HepG2 (cell line): ENCODE measurements around the gene PLSCR5. TPM values are rescaled to one million over a fixed set of nuclear protein-coding genes. Genes with fewer than 3 reads are reported as not detected.
A peak's percentile ranks its signal among the peaks of the same experiment; 100 is the strongest.

Source experiments
- ARNT2 ChIP-seq: sonication (generic); formaldehyde crosslinking; IDR thresholded peaks from 2 replicates; pipeline ENCODE4 v1.8.0; 2022; ENCODE audit warnings: mild to moderate bottlenecking, low read depth, missing genetic modification reagents, moderate library complexity
- ELF3 ChIP-seq: IDR thresholded peaks from 2 replicates; pipeline ENCODE4 v1.6.1; 2016; ENCODE audit warnings: missing genetic modification reagents, missing compliant biosample characterization
- FOXC1 ChIP-seq: sonication (generic); formaldehyde crosslinking; IDR thresholded peaks from 2 replicates; pipeline ENCODE4 v1.8.0; 2022; ENCODE audit warnings: mild to moderate bottlenecking, missing genetic modification reagents, borderline replicate concordance
- HDAC6 ChIP-seq: fragments of 200-600 bp; sonication (generic); IDR thresholded peaks from 2 replicates; pipeline ENCODE4 v1.7.0; 2017; ENCODE audit warnings: mild to moderate bottlenecking, antibody characterized with exemption, low read length, low read depth
- JUN ChIP-seq: sonication (generic); formaldehyde crosslinking; IDR thresholded peaks from 2 replicates; pipeline ENCODE4 v1.4.0; 2020; ENCODE audit warnings: mild to moderate bottlenecking, missing genetic modification reagents
- KAT8 ChIP-seq: IDR thresholded peaks from 2 replicates; pipeline ENCODE4 v1.6.1; 2016; ENCODE audit warnings: missing genetic modification reagents, missing compliant biosample characterization
- NCOA1 ChIP-seq: sonication (generic); formaldehyde crosslinking; IDR thresholded peaks from 2 replicates; pipeline ENCODE4 v1.9.0; 2021; ENCODE audit warnings: missing genetic modification reagents
- PAWR ChIP-seq: sonication (generic); formaldehyde crosslinking; IDR thresholded peaks from 2 replicates; pipeline ENCODE4 v1.4.0; 2020; ENCODE audit warnings: missing genetic modification reagents, mild to moderate bottlenecking, borderline replicate concordance
- PAX8 ChIP-seq: sonication (generic); formaldehyde crosslinking; IDR thresholded peaks from 2 replicates; pipeline ENCODE4 v1.8.0; 2022; ENCODE audit warnings: mild to moderate bottlenecking, missing genetic modification reagents, borderline replicate concordance
- POLR2AphosphoS2 ChIP-seq: IDR thresholded peaks from 2 replicates; pipeline ENCODE4 v1.6.1; 2011; ENCODE audit warnings: low read depth, low read length, improper control_type of control experiment
- SRSF4 ChIP-seq: fragments of 200-400 bp; formaldehyde crosslinking; IDR thresholded peaks from one replicate; pipeline ENCODE4 v1.6.1; 2018; ENCODE audit warnings: mild to moderate bottlenecking, low read depth, low read length, moderate library complexity; ENCODE audit not compliant: poor library complexity, severe bottlenecking
- TCF7 ChIP-seq: sonication (generic); IDR thresholded peaks from 2 replicates; pipeline ENCODE4 v1.6.1; 2016; ENCODE audit warnings: antibody characterized with exemption, low read depth
- ZFP62 ChIP-seq: sonication (generic); formaldehyde crosslinking; IDR thresholded peaks from 2 replicates; pipeline ENCODE4 v1.4.0; 2020; ENCODE audit warnings: missing genetic modification reagents
- ZKSCAN1 ChIP-seq: fragments of 150-350 bp; IDR thresholded peaks from 2 replicates; pipeline ENCODE4 v1.6.1; 2014; ENCODE audit warnings: low read length
- ZNF207 ChIP-seq: fragments of 450-650 bp; IDR thresholded peaks from 2 replicates; pipeline ENCODE4 v1.6.1; 2016; ENCODE audit warnings: antibody characterized with exemption, borderline replicate concordance
- ZNF3 ChIP-seq: IDR thresholded peaks from 2 replicates; pipeline ENCODE4 v1.7.0; 2017; ENCODE audit warnings: inconsistent platforms
- ZNF30 ChIP-seq: sonication (generic); formaldehyde crosslinking; IDR thresholded peaks from 2 replicates; pipeline ENCODE4 v1.5.0; 2020; ENCODE audit warnings: mild to moderate bottlenecking, missing genetic modification reagents
- ZNF354B ChIP-seq: sonication (generic); formaldehyde crosslinking; IDR thresholded peaks from 2 replicates; pipeline ENCODE4 v1.8.0; 2022; ENCODE audit warnings: mild to moderate bottlenecking, missing genetic modification reagents
- ZNF460 ChIP-seq: sonication (generic); formaldehyde crosslinking; IDR thresholded peaks from 2 replicates; pipeline ENCODE4 v1.5.1; 2020; ENCODE audit warnings: missing genetic modification reagents, mild to moderate bottlenecking, borderline replicate concordance
- ZNF589 ChIP-seq: sonication (generic); formaldehyde crosslinking; conservative IDR thresholded peaks from 2 replicates; pipeline ENCODE4 v1.8.0; 2022; ENCODE audit warnings: mild to moderate bottlenecking, moderate library complexity, missing genetic modification reagents
- polyA plus RNA-seq, 8 experiments: library from polyadenylated mRNA; depleted of rRNA in 3 of 8; stranded (reverse) in 7 of 8; unstranded in 1 of 8; fragments of >200 nt; fragmentation: Illumina TruSeq in 4 of 8; extraction: Trizol in 4 of 8; gene quantifications; 2 replicates each; pipeline versions ENCODE4 v1.2.1 to v1.2.3, GENCODE V29; 2011 to 2016; ENCODE audit warnings: low read depth in 4 of 8, missing spikeins in 1 of 8, mixed read lengths in 1 of 8; ENCODE audit not compliant: insufficient read depth in 1 of 8
- total RNA-seq, 5 experiments: library from RNA; depleted of rRNA; stranded (reverse); fragments of >200 nt; fragmentation: Illumina TruSeq; extraction: Trizol; gene quantifications; 2 replicates each; pipeline ENCODE4 v1.2.3, GENCODE V29; 2016; ENCODE audit warnings: low read depth in 1 of 5
- TF ChIP-seq, protein P1 (sequence below): sonication (generic); formaldehyde crosslinking; IDR thresholded peaks from 2 replicates; pipeline ENCODE4 v1.5.1; 2020; ENCODE audit warnings: mild to moderate bottlenecking, moderate library complexity, missing genetic modification reagents
- TF ChIP-seq, protein P2 (sequence below): sonication (generic); formaldehyde crosslinking; IDR thresholded peaks from 2 replicates; pipeline ENCODE4 v1.5.1; 2020; ENCODE audit warnings: missing genetic modification reagents, mild to moderate bottlenecking, borderline replicate concordance
- TF ChIP-seq, protein P3 (sequence below): sonication (generic); formaldehyde crosslinking; IDR thresholded peaks from 2 replicates; pipeline ENCODE4 v1.4.0; 2020; ENCODE audit warnings: missing genetic modification reagents
- TF ChIP-seq, protein P4 (sequence below): sonication (generic); IDR thresholded peaks from 2 replicates; pipeline ENCODE4 v1.6.1; 2016; ENCODE audit warnings: low read depth, borderline replicate concordance

The PLSCR5 gene
- total and polyA plus RNA-seq, 2 of the 13 experiments (the other 11 are each of a cell fraction or from before 2014, with no cell fraction given) = 0.50 TPM; not detected in 1

DNA sequence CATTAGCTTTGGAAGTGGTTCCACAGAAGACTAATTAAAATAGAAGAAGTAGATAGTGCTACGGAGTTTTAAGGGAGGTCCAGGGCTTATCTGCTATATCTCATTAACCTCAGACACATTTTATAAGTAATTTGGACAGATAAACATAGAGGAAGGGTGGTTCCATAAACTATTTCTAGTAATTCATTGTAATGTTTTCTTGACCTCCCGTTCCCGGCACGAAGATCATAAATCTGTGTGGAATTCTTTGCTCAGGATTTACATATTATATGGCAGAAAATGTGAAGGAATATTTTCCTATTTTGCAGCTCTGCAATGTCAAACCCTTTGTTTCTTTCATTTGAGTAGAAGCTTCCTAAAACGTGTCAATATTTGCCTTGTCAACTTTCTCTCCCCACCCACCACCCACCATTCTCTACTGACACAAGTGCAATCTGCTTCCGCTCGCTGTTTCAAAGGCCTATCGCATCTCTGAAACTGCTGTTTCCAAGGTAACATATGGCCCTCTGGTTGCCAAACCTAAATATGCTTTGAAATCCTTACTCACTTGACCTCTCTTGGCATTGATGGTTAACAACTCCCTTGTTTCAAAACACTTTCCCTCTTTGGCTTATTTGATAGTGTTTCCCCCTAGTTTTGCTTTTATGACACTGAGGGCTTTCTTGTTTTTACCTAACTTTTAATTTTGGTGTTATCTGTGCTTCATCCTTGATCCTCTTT lies 21.4 kb upstream of the PLSCR5 start (continued):
- TF ChIP-seq PAWR = no peak
- TF ChIP-seq ZNF3 (CRISPR knock-in tag) = 0 out of 2 replicates have a peak, but pooled peaks have one; percentile 16
- TF ChIP-seq, protein P1, sequence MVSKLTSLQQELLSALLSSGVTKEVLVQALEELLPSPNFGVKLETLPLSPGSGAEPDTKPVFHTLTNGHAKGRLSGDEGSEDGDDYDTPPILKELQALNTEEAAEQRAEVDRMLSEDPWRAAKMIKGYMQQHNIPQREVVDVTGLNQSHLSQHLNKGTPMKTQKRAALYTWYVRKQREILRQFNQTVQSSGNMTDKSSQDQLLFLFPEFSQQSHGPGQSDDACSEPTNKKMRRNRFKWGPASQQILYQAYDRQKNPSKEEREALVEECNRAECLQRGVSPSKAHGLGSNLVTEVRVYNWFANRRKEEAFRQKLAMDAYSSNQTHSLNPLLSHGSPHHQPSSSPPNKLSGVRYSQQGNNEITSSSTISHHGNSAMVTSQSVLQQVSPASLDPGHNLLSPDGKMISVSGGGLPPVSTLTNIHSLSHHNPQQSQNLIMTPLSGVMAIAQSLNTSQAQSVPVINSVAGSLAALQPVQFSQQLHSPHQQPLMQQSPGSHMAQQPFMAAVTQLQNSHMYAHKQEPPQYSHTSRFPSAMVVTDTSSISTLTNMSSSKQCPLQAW (CRISPR knock-in tag) = peak; percentile 84
- no peak for TF ChIP-seq FOXC1 (CRISPR knock-in tag)
- no peak for TF ChIP-seq SRSF4
- peak; percentile 93 for TF ChIP-seq ELF3
- TF ChIP-seq ZNF460 (CRISPR knock-in tag) = no peak
- TF ChIP-seq ARNT2 (CRISPR knock-in tag) = peak; percentile 74; the same call in 1 of the 2 replicates
- TF ChIP-seq HDAC6 = no peak
- no peak for TF ChIP-seq PAX8 (CRISPR knock-in tag)
- TF ChIP-seq ZNF354B (CRISPR knock-in tag) = no peak
- TF ChIP-seq, protein P2, sequence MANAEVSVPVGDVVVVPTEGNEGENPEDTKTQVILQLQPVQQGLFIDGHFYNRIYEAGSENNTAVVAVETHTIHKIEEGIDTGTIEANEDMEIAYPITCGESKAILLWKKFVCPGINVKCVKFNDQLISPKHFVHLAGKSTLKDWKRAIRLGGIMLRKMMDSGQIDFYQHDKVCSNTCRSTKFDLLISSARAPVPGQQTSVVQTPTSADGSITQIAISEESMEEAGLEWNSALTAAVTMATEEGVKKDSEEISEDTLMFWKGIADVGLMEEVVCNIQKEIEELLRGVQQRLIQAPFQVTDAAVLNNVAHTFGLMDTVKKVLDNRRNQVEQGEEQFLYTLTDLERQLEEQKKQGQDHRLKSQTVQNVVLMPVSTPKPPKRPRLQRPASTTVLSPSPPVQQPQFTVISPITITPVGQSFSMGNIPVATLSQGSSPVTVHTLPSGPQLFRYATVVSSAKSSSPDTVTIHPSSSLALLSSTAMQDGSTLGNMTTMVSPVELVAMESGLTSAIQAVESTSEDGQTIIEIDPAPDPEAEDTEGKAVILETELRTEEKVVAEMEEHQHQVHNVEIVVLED (CRISPR knock-in tag) = peak; percentile 30; the same call in 1 of the 2 replicates
- no peak for TF ChIP-seq ZKSCAN1
- no peak for TF ChIP-seq JUN
- no peak for TF ChIP-seq NCOA1
- TF ChIP-seq KAT8 (CRISPR knock-in tag) = peak; percentile 81
- no peak for TF ChIP-seq ZNF589 (CRISPR knock-in tag)
- TF ChIP-seq, protein P3, sequence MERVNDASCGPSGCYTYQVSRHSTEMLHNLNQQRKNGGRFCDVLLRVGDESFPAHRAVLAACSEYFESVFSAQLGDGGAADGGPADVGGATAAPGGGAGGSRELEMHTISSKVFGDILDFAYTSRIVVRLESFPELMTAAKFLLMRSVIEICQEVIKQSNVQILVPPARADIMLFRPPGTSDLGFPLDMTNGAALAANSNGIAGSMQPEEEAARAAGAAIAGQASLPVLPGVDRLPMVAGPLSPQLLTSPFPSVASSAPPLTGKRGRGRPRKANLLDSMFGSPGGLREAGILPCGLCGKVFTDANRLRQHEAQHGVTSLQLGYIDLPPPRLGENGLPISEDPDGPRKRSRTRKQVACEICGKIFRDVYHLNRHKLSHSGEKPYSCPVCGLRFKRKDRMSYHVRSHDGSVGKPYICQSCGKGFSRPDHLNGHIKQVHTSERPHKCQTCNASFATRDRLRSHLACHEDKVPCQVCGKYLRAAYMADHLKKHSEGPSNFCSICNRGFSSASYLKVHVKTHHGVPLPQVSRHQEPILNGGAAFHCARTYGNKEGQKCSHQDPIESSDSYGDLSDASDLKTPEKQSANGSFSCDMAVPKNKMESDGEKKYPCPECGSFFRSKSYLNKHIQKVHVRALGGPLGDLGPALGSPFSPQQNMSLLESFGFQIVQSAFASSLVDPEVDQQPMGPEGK (CRISPR knock-in tag) = peak; percentile 85
- TF ChIP-seq POLR2AphosphoS2 = no peak
- peak; percentile 99 for TF ChIP-seq TCF7
- no peak for TF ChIP-seq ZNF30 (CRISPR knock-in tag)
- TF ChIP-seq, protein P4, sequence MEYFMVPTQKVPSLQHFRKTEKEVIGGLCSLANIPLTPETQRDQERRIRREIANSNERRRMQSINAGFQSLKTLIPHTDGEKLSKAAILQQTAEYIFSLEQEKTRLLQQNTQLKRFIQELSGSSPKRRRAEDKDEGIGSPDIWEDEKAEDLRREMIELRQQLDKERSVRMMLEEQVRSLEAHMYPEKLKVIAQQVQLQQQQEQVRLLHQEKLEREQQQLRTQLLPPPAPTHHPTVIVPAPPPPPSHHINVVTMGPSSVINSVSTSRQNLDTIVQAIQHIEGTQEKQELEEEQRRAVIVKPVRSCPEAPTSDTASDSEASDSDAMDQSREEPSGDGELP = peak; percentile 82
- TF ChIP-seq ZFP62 (CRISPR knock-in tag) = no peak
- no peak for TF ChIP-seq ZNF207
